ENCODE data around the gene ZNF358.

Gene ZNF358

DNA sequence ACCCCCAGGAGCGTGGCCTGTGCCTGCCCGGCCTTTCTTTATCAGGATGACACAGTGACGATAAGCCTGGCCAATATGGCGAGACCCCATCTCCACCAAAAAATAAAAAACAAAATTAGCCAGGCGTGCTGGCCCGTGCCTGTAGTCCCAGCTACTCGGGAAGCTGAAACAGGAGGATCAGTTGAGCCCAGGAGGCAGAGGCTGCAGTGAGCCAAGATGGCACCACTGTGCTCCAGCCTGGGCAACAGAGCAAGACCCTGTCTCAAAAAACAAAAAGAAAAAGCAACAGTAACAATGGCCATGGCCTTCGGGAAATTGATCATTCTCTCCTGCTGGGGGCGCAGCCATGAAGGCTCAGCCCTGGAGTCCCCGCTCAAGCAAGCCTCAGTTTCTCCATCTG lies 38.1 kb upstream of the ZNF358 start:
- no peaks in the 10 kb centered on the region for H3K36me3 ChIP-seq (ENCODE audit: low read length)
- H3K27me3 ChIP-seq (ENCODE audit: low read length): no peaks in the 10 kb centered on the region
- H3K9me3 ChIP-seq (ENCODE audit: insufficient read depth, low read length): no peaks in the 10 kb centered on the region
- no peak overlapping the region for H3K4me2 ChIP-seq (ENCODE audit: low read depth, low read length, poor library complexity, severe bottlenecking)
- H3K27ac ChIP-seq (ENCODE audit: low read depth, low read length): no peak overlapping the region
- H3F3A ChIP-seq (ENCODE audit: insufficient read depth): peaks cover 6% of the 10 kb centered on the region
- H3K9me2 ChIP-seq (replicated peaks; ENCODE audit: insufficient read depth, low read length): no peaks in the 10 kb centered on the region
- H2AFZ ChIP-seq (ENCODE audit: low read depth, low read length, severe bottlenecking): no peak overlapping the region
- H3K4me3 ChIP-seq (ENCODE audit: insufficient read depth, low read length, poor library complexity, severe bottlenecking): no peak overlapping the region
- no peaks in the 10 kb centered on the region for H4K20me1 ChIP-seq (ENCODE audit: low read depth, low read length)
- no peaks in the 10 kb centered on the region for H3K79me2 ChIP-seq (ENCODE audit: insufficient read depth, low read length)
- TF ChIP-seq EZH2phosphoT487 (conservative IDR thresholded peaks at IDR 0.05; ENCODE audit: low read length): no peak
- TF ChIP-seq, protein P1, sequence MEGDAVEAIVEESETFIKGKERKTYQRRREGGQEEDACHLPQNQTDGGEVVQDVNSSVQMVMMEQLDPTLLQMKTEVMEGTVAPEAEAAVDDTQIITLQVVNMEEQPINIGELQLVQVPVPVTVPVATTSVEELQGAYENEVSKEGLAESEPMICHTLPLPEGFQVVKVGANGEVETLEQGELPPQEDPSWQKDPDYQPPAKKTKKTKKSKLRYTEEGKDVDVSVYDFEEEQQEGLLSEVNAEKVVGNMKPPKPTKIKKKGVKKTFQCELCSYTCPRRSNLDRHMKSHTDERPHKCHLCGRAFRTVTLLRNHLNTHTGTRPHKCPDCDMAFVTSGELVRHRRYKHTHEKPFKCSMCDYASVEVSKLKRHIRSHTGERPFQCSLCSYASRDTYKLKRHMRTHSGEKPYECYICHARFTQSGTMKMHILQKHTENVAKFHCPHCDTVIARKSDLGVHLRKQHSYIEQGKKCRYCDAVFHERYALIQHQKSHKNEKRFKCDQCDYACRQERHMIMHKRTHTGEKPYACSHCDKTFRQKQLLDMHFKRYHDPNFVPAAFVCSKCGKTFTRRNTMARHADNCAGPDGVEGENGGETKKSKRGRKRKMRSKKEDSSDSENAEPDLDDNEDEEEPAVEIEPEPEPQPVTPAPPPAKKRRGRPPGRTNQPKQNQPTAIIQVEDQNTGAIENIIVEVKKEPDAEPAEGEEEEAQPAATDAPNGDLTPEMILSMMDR (IDR thresholded peaks at IDR 0.05; ENCODE audit: insufficient read depth, low read length, poor library complexity, severe bottlenecking): no peak
- no peak overlapping the region for H3K9ac ChIP-seq (ENCODE audit: low read length)

DNA sequence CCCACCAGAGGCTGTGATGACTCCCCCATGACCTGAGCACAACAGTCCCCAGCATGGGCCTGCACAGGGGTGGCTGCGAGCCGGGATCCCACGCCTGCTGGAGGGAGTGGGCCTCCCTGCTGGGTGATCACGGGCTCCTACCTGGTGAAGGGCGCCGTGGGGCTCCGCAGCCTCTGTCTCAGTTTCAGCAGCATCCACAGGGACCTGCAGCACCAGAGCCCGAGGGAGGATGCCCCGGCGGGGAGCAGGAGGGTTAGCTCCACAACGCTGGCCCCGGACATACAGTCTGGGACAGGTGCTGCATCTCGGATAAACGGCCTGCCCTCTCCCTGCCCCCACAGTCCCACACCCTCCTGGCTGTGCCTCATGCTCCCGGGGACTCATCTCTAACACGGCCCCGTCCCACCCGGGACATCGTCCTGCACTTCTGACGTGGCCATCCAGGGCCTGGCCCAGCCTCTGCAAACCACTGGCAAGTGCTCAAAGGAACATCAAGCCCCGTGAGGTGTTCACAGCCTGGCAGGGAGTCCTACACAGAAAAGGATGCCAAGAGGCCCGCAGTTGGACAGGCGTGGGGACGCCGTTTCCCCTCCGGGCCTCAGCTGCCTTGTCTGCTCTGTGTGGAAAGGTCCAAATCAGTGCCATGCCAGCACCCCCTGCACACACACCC lies 37.6 kb upstream of the ZNF358 start:
- Histone ChIP-seq H3K4me3 (ENCODE audit: insufficient read depth, low read length, poor library complexity, severe bottlenecking) (no peak overlapping the region), H3K9me2 (replicated peaks; ENCODE audit: insufficient read depth, low read length) (no peaks in the 10 kb centered on the region), H3K4me2 (ENCODE audit: low read depth, low read length, poor library complexity, severe bottlenecking) (no peak overlapping the region), H3K9ac (ENCODE audit: low read length) (no peak overlapping the region), H3K27ac (ENCODE audit: low read depth, low read length) (no peak overlapping the region), H3F3A (ENCODE audit: insufficient read depth) (peaks cover under 1% of the 10 kb centered on the region; the same call in 1 of the 2 replicates), H3K36me3 (ENCODE audit: low read length) (no peaks in the 10 kb centered on the region), H3K27me3 (ENCODE audit: low read length) (no peaks in the 10 kb centered on the region), H4K20me1 (ENCODE audit: low read depth, low read length) (no peaks in the 10 kb centered on the region), H2AFZ (ENCODE audit: low read depth, low read length, severe bottlenecking) (no peak overlapping the region), H3K79me2 (ENCODE audit: insufficient read depth, low read length) (no peaks in the 10 kb centered on the region), H3K9me3 (ENCODE audit: insufficient read depth, low read length) (no peaks in the 10 kb centered on the region)
- TF ChIP-seq EZH2phosphoT487 (conservative IDR thresholded peaks at IDR 0.05; ENCODE audit: low read length): no peak
- TF ChIP-seq, protein P1 (IDR thresholded peaks at IDR 0.05; ENCODE audit: insufficient read depth, low read length, poor library complexity, severe bottlenecking): no peak

DNA sequence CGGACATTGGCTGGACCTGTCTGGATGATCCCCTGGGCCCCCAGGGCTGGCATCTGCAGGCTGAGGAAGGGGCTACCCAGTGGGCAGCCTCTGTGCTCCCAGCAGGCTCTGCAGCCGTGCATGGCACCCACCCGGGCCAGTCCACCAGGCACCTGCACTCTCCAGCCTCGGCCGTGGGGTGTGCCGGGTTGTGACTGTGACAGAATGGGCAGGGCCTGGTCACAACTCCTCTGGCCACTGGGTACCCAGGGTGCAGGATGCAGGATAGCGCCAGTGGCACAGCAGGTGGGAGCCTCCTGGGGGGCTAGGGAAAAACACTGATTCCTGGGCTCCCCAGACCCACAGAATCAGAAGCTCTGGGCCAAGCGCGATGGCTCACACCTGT lies 37.1 kb upstream of the ZNF358 start:
- no peaks in the 10 kb centered on the region for H3K79me2 ChIP-seq (ENCODE audit: insufficient read depth, low read length)
- no peak overlapping the region for H3K27ac ChIP-seq (ENCODE audit: low read depth, low read length)
- H3K36me3 ChIP-seq (ENCODE audit: low read length): no peaks in the 10 kb centered on the region
- no peak overlapping the region for H3K9ac ChIP-seq (ENCODE audit: low read length)
- no peaks in the 10 kb centered on the region for H4K20me1 ChIP-seq (ENCODE audit: low read depth, low read length)
- no peaks in the 10 kb centered on the region for H3K27me3 ChIP-seq (ENCODE audit: low read length)
- no peaks in the 10 kb centered on the region for H3F3A ChIP-seq (ENCODE audit: insufficient read depth)
- no peaks in the 10 kb centered on the region for H3K9me2 ChIP-seq (replicated peaks; ENCODE audit: insufficient read depth, low read length)
- no peak overlapping the region for H2AFZ ChIP-seq (ENCODE audit: low read depth, low read length, severe bottlenecking)
- H3K9me3 ChIP-seq (ENCODE audit: insufficient read depth, low read length): no peaks in the 10 kb centered on the region
- no peak overlapping the region for H3K4me3 ChIP-seq (ENCODE audit: insufficient read depth, low read length, poor library complexity, severe bottlenecking)
- TF ChIP-seq EZH2phosphoT487 (conservative IDR thresholded peaks at IDR 0.05; ENCODE audit: low read length): no peak
- TF ChIP-seq, protein P1 (IDR thresholded peaks at IDR 0.05; ENCODE audit: insufficient read depth, low read length, poor library complexity, severe bottlenecking): no peak
- no peak overlapping the region for H3K4me2 ChIP-seq (ENCODE audit: low read depth, low read length, poor library complexity, severe bottlenecking)

All from SU-DHL-6 (cell line).